ENCODE results near the gene KSR1. TPM values are rescaled to one million over a fixed set of nuclear protein-coding genes. Genes with fewer than 3 reads are reported as not detected.
"Not testable (repeated sequence)": the region's sequence is repeated elsewhere in the genome, so short reads cannot be mapped to it uniquely, and the experiment has no call there.

KSR1 gene
- total RNA-seq, 3 donors from 2014 or later = 52.1 to 63.5 (median 56.8) TPM

- H3K4me3 Mint-ChIP-seq = no peak overlapping the region
- no peaks in the 10 kb centered on the region for H3K36me3 Mint-ChIP-seq (ENCODE audit: insufficient read depth)
- DNase-seq (no peak), ATAC-seq (no peak)
- H3K4me1 Mint-ChIP-seq (ENCODE audit: low read depth) = no peaks in the 10 kb centered on the region
- H3K27me3 Mint-ChIP-seq (ENCODE audit: low read depth) = no peaks in the 10 kb centered on the region
- H3K9me3 Mint-ChIP-seq = no peaks in the 10 kb centered on the region
These were observed 22.7 kb upstream of the KSR1 start for GRCh38 chr17:27433521-27433920.

GRCh38 chr17:27435431-27436070 lies 20.7 kb upstream of the KSR1 start:
- not testable (repeated sequence) for H3K27me3 Mint-ChIP-seq (ENCODE audit: low read depth); H3K4me3 Mint-ChIP-seq; H3K9me3 Mint-ChIP-seq; ATAC-seq; H3K4me1 Mint-ChIP-seq (ENCODE audit: low read depth); H3K36me3 Mint-ChIP-seq (ENCODE audit: insufficient read depth); DNase-seq

- H3K9me3 Mint-ChIP-seq = no peaks in the 10 kb centered on the region
- ATAC-seq (no peak), DNase-seq (no peak)
- H3K4me1 Mint-ChIP-seq (ENCODE audit: low read depth) = no peaks in the 10 kb centered on the region
- peaks cover 2% of the 10 kb centered on the region for H3K27me3 Mint-ChIP-seq (ENCODE audit: low read depth)
- no peak overlapping the region for H3K4me3 Mint-ChIP-seq
- H3K36me3 Mint-ChIP-seq (ENCODE audit: insufficient read depth) = no peaks in the 10 kb centered on the region
These were observed 17.8 kb upstream of the KSR1 start for GRCh38 chr17:27438348-27438998.

- Mint-ChIP-seq H3K27me3 (ENCODE audit: low read depth) (peaks cover 2% of the 10 kb centered on the region), H3K4me3 (no peak overlapping the region), H3K9me3 (no peaks in the 10 kb centered on the region), H3K4me1 (ENCODE audit: low read depth) (no peaks in the 10 kb centered on the region), H3K36me3 (ENCODE audit: insufficient read depth) (no peaks in the 10 kb centered on the region)
- ATAC-seq (no peak), DNase-seq (no peak)
These were observed 16.9 kb upstream of the KSR1 start for GRCh38 chr17:27439342-27439741.

- Mint-ChIP-seq H3K4me1 (ENCODE audit: low read depth) (no peaks in the 10 kb centered on the region), H3K9me3 (no peaks in the 10 kb centered on the region), H3K36me3 (ENCODE audit: insufficient read depth) (no peaks in the 10 kb centered on the region), H3K27me3 (ENCODE audit: low read depth) (peaks cover 4% of the 10 kb centered on the region), H3K4me3 (no peak overlapping the region)
- DNase-seq (no peak), ATAC-seq (no peak)
These were observed 13.5 kb upstream of the KSR1 start for GRCh38 chr17:27442702-27443101.

- peaks cover 5% of the 10 kb centered on the region for H3K27me3 Mint-ChIP-seq (ENCODE audit: low read depth)
- DNase-seq = no peak
- no peak overlapping the region for H3K4me3 Mint-ChIP-seq
- H3K36me3 Mint-ChIP-seq (ENCODE audit: insufficient read depth) = no peaks in the 10 kb centered on the region
- ATAC-seq = no peak
- no peaks in the 10 kb centered on the region for H3K4me1 Mint-ChIP-seq (ENCODE audit: low read depth)
- no peaks in the 10 kb centered on the region for H3K9me3 Mint-ChIP-seq
These were observed 12.8 kb upstream of the KSR1 start for GRCh38 chr17:27443491-27443890.

GRCh38 chr17:27445971-27446370 lies 10.3 kb upstream of the KSR1 start:
- ATAC-seq = no peak
- no peak for DNase-seq
- Mint-ChIP-seq H3K27me3 (ENCODE audit: low read depth) (peaks cover 5% of the 10 kb centered on the region), H3K4me1 (ENCODE audit: low read depth) (no peaks in the 10 kb centered on the region), H3K9me3 (no peaks in the 10 kb centered on the region), H3K4me3 (no peak overlapping the region), H3K36me3 (ENCODE audit: insufficient read depth) (no peaks in the 10 kb centered on the region)

GRCh38 chr17:27446569-27447301 lies 9.5 kb upstream of the KSR1 start:
- DNase-seq = no peak
- Mint-ChIP-seq H3K4me3 (no peak overlapping the region), H3K36me3 (ENCODE audit: insufficient read depth) (no peaks in the 10 kb centered on the region), H3K9me3 (no peaks in the 10 kb centered on the region), H3K4me1 (ENCODE audit: low read depth) (no peaks in the 10 kb centered on the region), H3K27me3 (ENCODE audit: low read depth) (peaks cover 5% of the 10 kb centered on the region)
- ATAC-seq = no peak

- H3K9me3 Mint-ChIP-seq; H3K4me1 Mint-ChIP-seq (ENCODE audit: low read depth); ATAC-seq; H3K4me3 Mint-ChIP-seq; H3K36me3 Mint-ChIP-seq (ENCODE audit: insufficient read depth); H3K27me3 Mint-ChIP-seq (ENCODE audit: low read depth); DNase-seq: not testable (repeated sequence)
These were observed 7.7 kb upstream of the KSR1 start for GRCh38 chr17:27448534-27448933.

GRCh38 chr17:27449541-27449940 lies 6.7 kb upstream of the KSR1 start:
- DNase-seq (no peak), ATAC-seq (no peak)
- peaks cover 2% of the 10 kb centered on the region for H3K27me3 Mint-ChIP-seq (ENCODE audit: low read depth)
- no peaks in the 10 kb centered on the region for H3K9me3 Mint-ChIP-seq
- no peaks in the 10 kb centered on the region for H3K4me1 Mint-ChIP-seq (ENCODE audit: low read depth)
- no peak overlapping the region for H3K4me3 Mint-ChIP-seq
- no peaks in the 10 kb centered on the region for H3K36me3 Mint-ChIP-seq (ENCODE audit: insufficient read depth)

GRCh38 chr17:27449988-27450387 lies 6.3 kb upstream of the KSR1 start:
- no peak for ATAC-seq
- DNase-seq = no peak
- Mint-ChIP-seq H3K36me3 (ENCODE audit: insufficient read depth) (no peaks in the 10 kb centered on the region), H3K4me1 (ENCODE audit: low read depth) (peaks cover under 1% of the 10 kb centered on the region), H3K27me3 (ENCODE audit: low read depth) (peaks cover 2% of the 10 kb centered on the region), H3K4me3 (no peak overlapping the region), H3K9me3 (no peaks in the 10 kb centered on the region)

GRCh38 chr17:27450416-27450815 lies 5.8 kb upstream of the KSR1 start:
- Mint-ChIP-seq H3K4me3 (no peak overlapping the region), H3K4me1 (ENCODE audit: low read depth) (peaks cover 4% of the 10 kb centered on the region)
- ATAC-seq = no peak

GRCh38 chr17:27451906-27452305 lies 4.3 kb upstream of the KSR1 start:
- Mint-ChIP-seq H3K9me3 (no peaks in the 10 kb centered on the region), H3K4me3 (no peak overlapping the region), H3K4me1 (ENCODE audit: low read depth) (peaks cover 8% of the 10 kb centered on the region), H3K27me3 (ENCODE audit: low read depth) (peaks cover 2% of the 10 kb centered on the region), H3K36me3 (ENCODE audit: insufficient read depth) (no peaks in the 10 kb centered on the region)
- DNase-seq = no peak
- no peak for ATAC-seq

More at GRCh38 chr17:27450416-27450815, 5.8 kb upstream of the KSR1 start:
- H3K27me3 Mint-ChIP-seq (ENCODE audit: low read depth) = peaks cover 2% of the 10 kb centered on the region
- no peak for DNase-seq
- no peaks in the 10 kb centered on the region for H3K36me3 Mint-ChIP-seq (ENCODE audit: insufficient read depth)
- no peaks in the 10 kb centered on the region for H3K9me3 Mint-ChIP-seq

- Mint-ChIP-seq H3K36me3 (ENCODE audit: insufficient read depth) (no peaks in the 10 kb centered on the region), H3K4me3 (no peak overlapping the region), H3K9me3 (no peaks in the 10 kb centered on the region), H3K27me3 (ENCODE audit: low read depth) (no peaks in the 10 kb centered on the region), H3K4me1 (ENCODE audit: low read depth) (peaks cover 14% of the 10 kb centered on the region)
- ATAC-seq (no peak), DNase-seq (no peak)
These were observed 3.4 kb upstream of the KSR1 start for GRCh38 chr17:27452828-27453227.

- no peak for DNase-seq
- no peak overlapping the region for H3K4me3 Mint-ChIP-seq
- peaks cover 19% of the 10 kb centered on the region for H3K4me1 Mint-ChIP-seq (ENCODE audit: low read depth)
- no peak for ATAC-seq
- H3K9me3 Mint-ChIP-seq = no peaks in the 10 kb centered on the region
- H3K27me3 Mint-ChIP-seq (ENCODE audit: low read depth) = no peaks in the 10 kb centered on the region
- no peaks in the 10 kb centered on the region for H3K36me3 Mint-ChIP-seq (ENCODE audit: insufficient read depth)
These were observed 2.8 kb upstream of the KSR1 start for GRCh38 chr17:27453471-27453870.
